ENCODE measurements around the gene MVD. TPM values are rescaled to one million over a fixed set of nuclear protein-coding genes. Genes with fewer than 3 reads are reported as not detected.

MVD gene
- polyA plus RNA-seq, 4 donors, result 21.9 to 38.9 (median 27.4) TPM

DNA sequence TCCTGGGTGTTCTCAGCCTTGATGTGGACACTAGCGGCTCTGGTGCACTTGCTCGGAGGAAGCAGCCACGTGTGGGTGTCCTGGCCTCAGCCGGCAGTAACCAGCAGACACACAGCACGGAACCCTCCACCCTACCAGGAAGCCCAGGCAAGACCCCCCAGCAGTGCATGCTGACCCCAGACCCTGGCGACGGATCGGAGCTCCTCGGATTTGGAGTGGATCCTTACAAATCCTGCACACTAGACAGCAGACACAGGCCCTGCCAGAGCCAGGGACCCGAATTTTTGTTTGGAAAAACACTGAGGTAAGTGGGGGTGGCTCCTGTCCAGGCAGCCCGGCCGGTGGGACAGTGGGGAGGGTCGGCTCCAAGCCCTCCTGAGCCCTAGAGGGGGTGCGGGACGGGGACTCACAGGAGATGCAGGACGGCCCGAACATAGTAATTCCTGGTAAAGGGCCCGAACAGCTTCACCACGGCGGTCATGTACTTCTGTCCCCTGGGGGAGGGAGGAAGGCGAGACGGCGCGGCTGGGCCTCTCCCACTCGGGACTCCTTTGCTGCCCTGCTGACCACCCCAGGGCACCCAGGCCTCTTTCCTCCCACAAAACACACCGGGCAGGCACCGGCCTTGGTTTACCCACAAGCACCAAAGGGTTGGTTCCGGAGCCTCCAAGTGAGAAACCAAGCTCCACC, 16.4 kb downstream of the MVD start:
- DNase-seq (ENCODE audit: low read depth in 4 of 4, low spot score in 3 of 4), result no peak

- DNase-seq (ENCODE audit: low read depth in 4 of 4, low spot score in 3 of 4), result no peak
These were observed 16.9 kb downstream of the MVD start for GRCh38 chr16:88645941-88646340.

DNA sequence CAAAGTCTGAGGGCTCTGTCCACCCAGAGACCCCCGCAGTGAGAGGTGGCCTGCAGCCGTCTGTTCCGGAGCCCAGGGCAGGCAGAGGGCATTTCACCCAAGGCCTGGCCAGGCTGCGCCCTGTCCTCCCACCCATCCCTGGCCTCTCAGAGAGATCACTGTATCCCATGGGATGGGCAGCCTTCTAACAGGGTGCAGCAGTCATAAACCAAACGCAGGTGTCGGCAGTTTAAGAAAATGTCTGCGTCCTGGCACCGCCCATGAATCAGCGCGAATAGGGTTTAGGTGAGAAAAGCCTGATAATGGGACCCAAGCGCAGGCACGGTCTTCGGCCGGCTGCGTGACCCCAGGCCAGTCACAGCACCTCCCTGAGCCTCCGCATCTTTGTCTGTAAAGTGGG, 17.4 kb downstream of the MVD start:
- no peak for DNase-seq (ENCODE audit: low read depth in 4 of 4, low spot score in 3 of 4)

DNA sequence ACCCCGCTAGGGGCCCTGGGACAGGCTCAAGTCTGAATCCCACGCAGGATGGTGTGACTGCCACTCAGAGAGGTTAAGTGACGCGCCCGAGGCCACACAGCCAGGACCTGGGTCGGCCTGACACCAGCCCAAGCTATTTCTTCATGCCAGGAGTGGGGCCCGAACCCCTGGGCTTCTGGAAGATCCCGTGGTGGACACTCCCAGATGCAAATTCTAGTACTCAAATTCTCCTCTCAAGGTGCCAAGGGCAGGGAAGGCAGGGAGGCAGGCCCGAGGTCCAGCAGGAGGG, 19.3 kb downstream of the MVD start:
- DNase-seq (ENCODE audit: low read depth in 4 of 4, low spot score in 3 of 4), result no peak

DNA sequence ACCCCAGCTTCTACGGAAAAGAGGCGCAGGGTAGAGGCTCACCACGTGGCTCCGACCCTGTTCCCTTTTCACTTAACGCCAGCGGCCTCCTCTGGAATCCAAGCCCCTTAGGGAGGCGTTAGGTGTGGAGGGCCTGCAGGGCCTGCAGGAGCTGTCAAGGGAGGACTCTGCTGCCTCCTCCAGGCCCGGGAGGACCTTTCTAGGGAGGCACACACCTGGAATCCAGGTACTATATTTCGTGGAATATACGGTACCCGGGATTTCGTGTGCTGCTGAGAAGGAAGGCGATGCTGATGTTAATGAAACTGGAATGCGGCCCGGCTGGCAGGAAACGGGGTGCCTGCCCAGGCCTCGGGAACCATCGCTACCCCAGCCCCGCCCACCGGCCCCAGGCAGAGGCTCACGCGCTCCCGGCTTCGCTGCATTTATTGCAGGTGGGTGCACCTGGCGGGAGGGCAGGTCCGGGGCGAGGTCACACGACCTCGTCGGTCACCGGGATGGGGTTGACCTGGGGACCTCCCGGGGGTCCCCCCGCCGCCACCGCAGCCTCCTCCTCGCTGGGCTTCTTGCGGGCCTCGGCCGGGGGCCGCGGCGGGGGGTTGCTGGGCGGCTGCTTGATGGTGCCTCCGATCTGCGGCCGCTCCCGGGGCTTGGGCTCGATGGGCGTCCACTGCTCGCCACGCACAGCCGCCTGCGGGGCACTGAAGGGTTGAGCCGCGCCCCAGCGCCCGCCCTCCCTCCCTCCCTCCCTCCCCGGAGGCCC, 19.8 kb downstream of the MVD start:
- no peak for DNase-seq (ENCODE audit: low read depth in 4 of 4, low spot score in 3 of 4)

- no peak for DNase-seq (ENCODE audit: low read depth in 4 of 4, low spot score in 3 of 4)
These were observed 22.2 kb downstream of the MVD start for GRCh38 chr16:88640498-88641247.

GRCh38 chr16:88640039-88640495, 22.8 kb downstream of the MVD start:
- DNase-seq (ENCODE audit: low read depth in 4 of 4, low spot score in 3 of 4), result no peak

DNA sequence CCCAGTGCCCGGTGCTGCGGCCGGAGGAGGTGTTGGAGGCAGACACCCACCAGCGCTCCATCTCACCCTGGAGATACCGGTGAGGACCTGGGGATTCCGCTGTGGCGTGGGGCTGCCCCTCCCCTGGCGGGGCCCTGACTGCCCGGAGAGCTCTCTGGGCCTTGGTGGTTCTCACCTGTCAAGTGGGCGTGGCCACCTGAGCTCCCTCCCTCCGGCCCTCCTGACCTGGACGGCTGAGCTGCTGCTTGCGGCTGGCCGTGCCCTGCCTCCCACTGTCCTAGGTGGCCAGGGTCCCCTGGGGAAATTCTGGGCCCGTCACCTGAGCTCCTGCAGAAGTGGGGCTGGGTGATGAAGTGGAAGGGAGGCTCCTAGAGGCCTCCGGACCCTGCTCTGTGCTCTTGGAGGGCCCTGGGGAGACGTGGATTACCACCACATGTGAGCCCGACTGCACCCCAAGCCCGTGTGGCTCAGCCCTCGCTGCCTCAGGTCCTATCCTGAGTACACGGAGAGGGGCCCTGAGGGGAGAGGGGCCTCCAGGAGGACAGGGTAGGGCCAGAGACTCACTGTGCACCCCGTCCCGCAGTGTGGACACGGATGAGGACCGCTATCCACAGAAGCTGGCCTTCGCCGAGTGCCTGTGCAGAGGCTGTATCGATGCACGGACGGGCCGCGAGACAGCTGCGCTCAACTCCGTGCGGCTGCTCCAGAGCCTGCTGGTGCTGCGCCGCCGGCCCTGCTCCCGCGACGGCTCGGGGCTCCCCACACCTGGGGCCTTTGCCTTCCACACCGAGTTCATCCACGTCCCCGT, 23.5 kb downstream of the MVD start:
- no peak for DNase-seq (ENCODE audit: low read depth in 4 of 4, low spot score in 3 of 4)

DNA sequence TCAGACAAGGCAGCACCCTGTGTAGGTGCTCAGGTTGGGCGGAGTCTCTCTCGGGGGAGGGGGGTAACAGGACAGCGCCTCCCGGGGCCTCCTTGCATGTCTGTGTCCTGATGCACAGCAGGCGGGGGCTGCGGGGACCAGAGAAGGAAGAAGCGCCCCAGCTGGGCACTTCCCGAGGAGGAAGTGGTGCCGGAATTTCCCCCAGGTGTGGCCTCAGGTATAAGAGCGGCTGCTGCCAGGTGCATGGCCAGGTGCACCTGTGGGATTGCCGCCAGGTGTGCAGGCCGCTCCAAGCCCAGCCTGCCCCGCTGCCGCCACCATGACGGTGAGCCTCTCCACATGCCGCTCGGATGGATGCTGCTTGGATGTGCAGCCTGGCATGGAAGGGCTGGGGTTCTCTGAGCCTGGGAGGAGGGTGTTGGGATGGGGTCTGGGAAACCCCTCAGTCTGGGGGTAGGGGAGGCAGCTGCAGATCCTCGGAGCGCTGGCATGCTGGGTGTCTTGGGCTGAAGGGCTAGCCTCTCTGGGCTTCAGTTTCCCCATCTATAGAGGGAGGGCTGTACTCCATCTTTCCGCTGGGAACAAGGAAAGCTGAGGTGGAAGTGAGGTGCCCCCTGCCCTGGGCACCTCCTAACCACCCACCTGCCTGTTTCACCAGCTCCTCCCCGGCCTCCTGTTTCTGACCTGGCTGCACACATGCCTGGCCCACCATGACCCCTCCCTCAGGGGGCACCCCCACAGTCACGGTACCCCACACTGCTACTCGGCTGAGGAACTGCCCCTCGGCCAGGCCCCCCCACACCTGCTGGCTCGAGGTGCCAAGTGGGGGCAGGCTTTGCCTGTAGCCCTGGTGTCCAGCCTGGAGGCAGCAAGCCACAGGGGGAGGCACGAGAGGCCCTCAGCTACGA, 24.3 kb downstream of the MVD start, which contains the start of gene IL17C:
TSS of gene IL17C (plus strand) at position 250 of the 908 bp plus-strand sequence. CDS start at position 320, 70 bp downstream.
- no peak for DNase-seq (ENCODE audit: low read depth in 4 of 4, low spot score in 3 of 4)

DNA sequence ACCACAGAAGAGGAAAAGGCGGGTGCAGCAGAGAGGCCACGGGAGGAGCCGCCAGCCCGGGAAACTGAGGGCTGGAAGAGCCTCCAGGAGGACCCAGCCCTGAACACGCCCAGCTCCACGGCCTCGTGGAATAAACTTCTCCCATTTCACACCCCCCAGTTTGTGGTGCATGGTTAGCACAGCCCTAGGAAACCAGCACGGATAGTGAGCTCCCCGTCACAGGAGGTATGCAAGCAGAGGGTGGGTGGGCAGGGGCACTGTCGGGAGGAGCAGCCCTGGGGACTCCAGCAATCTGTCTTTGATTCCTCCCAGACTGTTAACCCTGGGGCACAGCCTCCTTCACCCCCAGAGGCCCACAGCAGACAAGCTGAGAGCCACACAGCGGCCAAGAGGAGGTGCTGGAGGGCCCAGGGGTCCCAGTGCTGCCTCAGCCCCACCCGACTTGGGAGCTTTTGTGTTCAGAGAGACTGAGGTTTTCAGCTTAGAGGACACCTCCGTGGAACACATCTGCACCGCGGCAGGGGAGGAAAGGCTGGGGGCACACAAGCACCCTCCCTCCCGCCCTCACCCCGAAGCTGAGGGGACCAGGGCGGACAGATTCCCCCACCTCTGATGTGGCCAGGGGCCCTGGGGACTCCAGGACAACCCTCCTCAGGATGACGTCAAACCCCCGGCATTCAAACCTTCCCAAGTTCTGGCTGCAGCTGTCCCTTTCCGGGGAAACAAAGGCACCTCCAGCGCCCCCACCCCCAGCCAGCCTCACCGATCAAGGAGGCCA, 26.2 kb downstream of the MVD start:
- DNase-seq (ENCODE audit: low read depth in 4 of 4, low spot score in 3 of 4), result no peak

GRCh38 chr16:88635671-88636319, 27.1 kb downstream of the MVD start:
- DNase-seq (ENCODE audit: low read depth in 4 of 4, low spot score in 3 of 4), result no peak

GRCh38 chr16:88634994-88635670, 27.8 kb downstream of the MVD start:
- no peak for DNase-seq (ENCODE audit: low read depth in 4 of 4, low spot score in 3 of 4)

DNA sequence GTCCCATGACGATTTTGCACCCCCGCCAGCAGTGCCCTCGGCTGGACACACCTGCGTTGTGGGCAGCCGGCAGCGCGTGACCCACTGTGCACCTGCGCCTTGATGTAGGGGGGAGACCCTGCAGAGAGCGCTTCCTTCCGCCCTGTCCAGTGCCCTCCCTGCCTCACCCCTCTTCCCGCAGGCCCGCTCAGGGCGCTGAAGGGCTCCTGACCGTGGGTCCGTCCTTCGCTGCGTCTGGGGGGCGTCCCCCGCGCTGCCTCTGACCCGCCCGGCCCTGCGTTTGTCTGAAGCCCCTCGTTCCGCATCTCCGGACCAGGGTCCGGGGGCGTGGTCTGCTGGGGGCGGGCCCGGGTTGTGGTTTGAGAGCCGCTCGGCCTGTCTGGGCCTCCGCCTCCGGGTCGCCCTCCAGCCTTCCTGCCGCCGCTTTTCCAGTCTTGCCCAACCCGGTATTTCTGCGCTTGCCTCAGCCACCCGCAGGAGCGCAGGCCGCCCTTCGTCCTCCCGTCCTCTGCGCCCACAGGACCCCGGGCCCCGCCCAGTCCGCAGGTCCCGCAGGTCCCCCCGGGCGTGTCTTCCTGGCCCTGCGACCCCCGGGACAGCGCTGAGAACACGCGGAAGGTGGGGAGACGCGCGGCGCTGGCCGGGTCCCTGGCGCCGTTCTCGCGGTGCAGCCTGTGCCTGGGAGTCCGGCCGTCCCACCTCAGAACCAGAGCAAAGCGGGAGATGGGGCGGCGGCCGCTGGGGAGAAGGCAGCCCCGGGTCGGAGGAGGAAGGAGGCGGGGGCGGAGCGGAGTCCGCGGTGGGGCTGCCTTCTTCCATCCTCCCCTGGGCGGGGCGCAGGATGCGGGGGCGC, 28.5 kb downstream of the MVD start:
- DNase-seq (ENCODE audit: low read depth in 4 of 4, low spot score in 3 of 4), result no peak

DNA sequence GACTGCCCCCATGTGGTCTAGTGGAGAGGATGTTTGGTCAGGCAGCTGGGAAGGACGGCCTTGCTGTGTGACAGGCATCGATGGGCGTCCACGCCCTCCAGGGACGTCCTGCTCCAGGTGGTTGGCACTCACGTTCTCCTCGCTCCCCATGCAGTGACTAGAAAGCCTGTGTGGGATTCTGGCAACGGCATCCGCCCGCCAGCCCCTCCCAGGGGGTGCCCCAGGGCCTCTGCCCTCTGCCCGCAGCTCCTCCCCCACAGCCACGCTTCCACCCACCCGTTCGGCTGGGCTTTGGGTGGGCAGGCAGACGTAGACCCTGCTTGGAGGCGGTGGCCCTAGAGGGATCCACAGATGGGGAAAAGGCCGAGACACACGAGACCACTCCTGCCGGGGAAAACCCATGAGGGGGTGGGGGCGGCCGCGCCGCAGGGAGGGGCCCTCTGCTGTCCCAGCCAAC, 29.2 kb downstream of the MVD start:
- no peak for DNase-seq (ENCODE audit: low read depth in 4 of 4, low spot score in 3 of 4)

GRCh38 chr16:88632587-88632930, 30.3 kb downstream of the MVD start:
- no peak for DNase-seq (ENCODE audit: low read depth in 4 of 4, low spot score in 3 of 4)

- DNase-seq (ENCODE audit: low read depth in 4 of 4, low spot score in 3 of 4), result no peak
These were observed 30.8 kb downstream of the MVD start for GRCh38 chr16:88631920-88632586.
